Neuron (in vitro differentiated cells): ENCODE data around the gene NUMB.
"Not testable (repeated sequence)": the region's sequence is repeated elsewhere in the genome, so short reads cannot be mapped to it uniquely, and the experiment has no call there.

Source experiments
- H2AFZ ChIP-seq: one replicate; pipeline ENCODE4 v1.6.1; 2013; ENCODE audit warnings: low read depth, mild to moderate bottlenecking, inconsistent platforms, low read length, moderate library complexity
- H3K27me3 ChIP-seq: one replicate; pipeline ENCODE4 v1.6.1; 2013; ENCODE audit warnings: low read length; ENCODE audit not compliant: insufficient read depth
- H3K36me3 ChIP-seq: one replicate; pipeline ENCODE4 v1.6.1; 2013; ENCODE audit warnings: low read length; ENCODE audit not compliant: insufficient read depth
- H3K4me1 ChIP-seq: one replicate; pipeline ENCODE4 v1.6.1; 2013; ENCODE audit warnings: low read length; ENCODE audit not compliant: insufficient read depth
- H3K4me3 ChIP-seq: 2 replicates; pipeline ENCODE4 v1.5.1; 2013; ENCODE audit warnings: mild to moderate bottlenecking, low read length, moderate library complexity
- H3K9me3 ChIP-seq: one replicate; pipeline ENCODE4 v1.6.1; 2013; ENCODE audit warnings: low read length

Gene NUMB

GRCh38 chr14:73309207-73309606 is 149.1 kb downstream of the NUMB start:
- not testable (repeated sequence) for H3K4me1 ChIP-seq

GRCh38 chr14:73307261-73307660 is 151.1 kb downstream of the NUMB start:
- H3K36me3 ChIP-seq = no peaks in the 10 kb centered on the region
- no peaks in the 10 kb centered on the region for H3K9me3 ChIP-seq
- no peaks in the 10 kb centered on the region for H3K27me3 ChIP-seq
- no peak overlapping the region for H2AFZ ChIP-seq
- no peak overlapping the region for H3K4me3 ChIP-seq
- H3K4me1 ChIP-seq = peaks cover 6% of the 10 kb centered on the region

More at GRCh38 chr14:73309207-73309606, 149.1 kb downstream of the NUMB start:
- H3K4me3 ChIP-seq, H3K36me3 ChIP-seq, H2AFZ ChIP-seq, H3K27me3 ChIP-seq, H3K9me3 ChIP-seq: not testable (repeated sequence)

- no peaks in the 10 kb centered on the region for H3K36me3 ChIP-seq
These were observed 152.8 kb downstream of the NUMB start for GRCh38 chr14:73305499-73305898.

DNA sequence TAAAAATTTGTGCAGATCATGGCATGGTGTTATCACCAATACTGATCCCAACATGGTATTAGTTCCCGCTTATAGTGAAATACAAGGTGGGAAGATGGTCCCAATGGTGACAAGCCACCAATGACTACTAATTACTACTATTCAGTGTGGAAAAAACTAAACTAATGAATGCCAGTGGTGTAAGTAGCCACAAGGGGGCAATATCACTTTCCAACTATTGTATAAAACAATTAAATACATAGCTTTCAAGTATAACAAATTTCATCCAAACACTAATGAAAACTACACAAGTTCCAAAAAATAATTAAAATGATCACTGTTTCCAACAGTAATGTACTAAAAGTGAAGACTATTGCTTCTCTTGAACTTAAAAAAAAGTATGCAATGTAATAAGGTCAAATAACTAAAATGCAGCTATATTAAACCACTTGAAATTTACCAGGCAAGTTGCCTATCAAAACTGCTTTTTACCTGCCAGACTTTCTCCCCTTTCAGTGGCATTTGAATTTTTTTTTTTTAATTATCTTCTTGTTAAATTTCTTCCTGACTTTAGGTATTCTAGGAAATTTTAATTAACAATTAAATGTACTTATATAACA is 163.0 kb downstream of the NUMB start:
- Histone ChIP-seq H3K27me3 (no peaks in the 10 kb centered on the region), H3K9me3 (no peaks in the 10 kb centered on the region), H3K4me1 (no peaks in the 10 kb centered on the region)

More at GRCh38 chr14:73305499-73305898, 152.8 kb downstream of the NUMB start:
- Histone ChIP-seq H2AFZ (no peak overlapping the region), H3K4me3 (no peak overlapping the region), H3K9me3 (no peaks in the 10 kb centered on the region), H3K4me1 (peaks cover 6% of the 10 kb centered on the region), H3K27me3 (no peaks in the 10 kb centered on the region)

GRCh38 chr14:73293782-73294781 is 164.3 kb downstream of the NUMB start:
- H3K36me3 ChIP-seq = no peaks in the 10 kb centered on the region
- no peaks in the 10 kb centered on the region for H3K27me3 ChIP-seq
- H3K4me1 ChIP-seq = no peaks in the 10 kb centered on the region
- no peak overlapping the region for H2AFZ ChIP-seq
- H3K4me3 ChIP-seq = no peak overlapping the region
- no peaks in the 10 kb centered on the region for H3K9me3 ChIP-seq

More for the DNA sequence above, 163.0 kb downstream of the NUMB start:
- Histone ChIP-seq H3K4me3 (no peak overlapping the region), H3K36me3 (no peaks in the 10 kb centered on the region), H2AFZ (no peak overlapping the region)

- no peak overlapping the region for H3K4me3 ChIP-seq
- H3K27me3 ChIP-seq = no peaks in the 10 kb centered on the region
- no peak overlapping the region for H2AFZ ChIP-seq
- H3K4me1 ChIP-seq = no peaks in the 10 kb centered on the region
- H3K36me3 ChIP-seq = peaks cover 2% of the 10 kb centered on the region
- H3K9me3 ChIP-seq = no peaks in the 10 kb centered on the region
These were observed 168.1 kb downstream of the NUMB start for GRCh38 chr14:73290279-73290678.

DNA sequence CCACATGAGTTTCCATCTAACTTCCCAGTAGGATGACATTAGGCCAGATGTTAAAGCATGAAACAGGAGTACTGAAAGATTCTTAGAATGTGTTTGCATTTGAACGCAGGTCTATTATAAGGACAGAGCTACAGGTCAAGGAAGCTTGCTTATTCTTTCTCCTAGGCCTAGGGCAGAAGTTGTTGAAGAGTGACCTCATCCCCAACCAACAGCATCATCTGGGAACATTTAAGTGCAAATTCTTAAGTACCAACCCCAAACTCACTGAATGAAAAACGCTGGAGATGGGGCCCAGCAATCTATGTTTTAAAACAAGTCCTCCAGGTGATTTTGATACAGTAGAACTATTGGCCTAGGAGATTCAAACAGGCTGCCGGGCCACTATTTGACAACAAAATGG is 168.6 kb downstream of the NUMB start:
- H3K36me3 ChIP-seq = peaks cover 2% of the 10 kb centered on the region
- no peaks in the 10 kb centered on the region for H3K27me3 ChIP-seq
- no peaks in the 10 kb centered on the region for H3K9me3 ChIP-seq
- H2AFZ ChIP-seq = no peak overlapping the region
- H3K4me3 ChIP-seq = no peak overlapping the region
- no peaks in the 10 kb centered on the region for H3K4me1 ChIP-seq

DNA sequence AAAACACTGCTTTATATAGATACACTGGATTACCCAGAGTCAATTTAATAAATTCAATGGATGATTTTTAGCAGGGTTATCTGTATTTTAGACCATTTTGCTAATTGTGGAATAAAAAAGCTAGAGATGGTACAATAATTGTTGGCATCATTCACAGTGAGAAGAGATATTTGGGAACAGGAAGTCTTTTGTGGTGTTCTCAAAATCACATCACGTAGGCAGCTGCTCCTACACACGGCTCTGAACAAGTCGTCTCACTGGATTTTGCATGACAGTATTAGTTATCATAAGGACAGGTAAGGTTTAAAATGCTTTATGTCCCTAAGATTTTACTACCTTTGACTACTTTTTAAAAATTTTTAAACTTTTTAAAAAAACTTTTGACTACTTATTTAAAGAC is 169.0 kb downstream of the NUMB start:
- Histone ChIP-seq H2AFZ (no peak overlapping the region), H3K4me3 (no peak overlapping the region), H3K4me1 (no peaks in the 10 kb centered on the region), H3K27me3 (no peaks in the 10 kb centered on the region), H3K9me3 (no peaks in the 10 kb centered on the region), H3K36me3 (peaks cover 2% of the 10 kb centered on the region)

- H2AFZ ChIP-seq = no peak overlapping the region
These were observed 171.3 kb downstream of the NUMB start for GRCh38 chr14:73287071-73287470.

DNA sequence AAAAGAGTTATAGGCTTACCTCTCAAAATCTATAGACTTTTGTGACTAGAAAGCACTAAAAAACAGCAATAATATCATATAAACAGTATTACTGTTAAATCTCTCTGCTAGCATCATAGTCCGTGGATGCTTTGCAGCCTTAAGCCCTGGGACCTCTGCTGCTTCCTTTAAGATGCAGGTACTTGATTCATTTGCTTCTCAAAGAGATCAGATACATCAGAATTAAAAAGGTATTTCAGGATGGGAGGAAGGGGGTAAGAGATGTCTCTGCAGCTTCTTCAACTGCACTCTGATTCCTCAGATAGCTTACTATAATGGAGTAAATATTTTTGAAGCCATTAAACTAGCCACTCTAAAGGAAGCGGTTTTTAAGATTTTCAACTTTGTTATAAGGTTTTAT is 171.7 kb downstream of the NUMB start:
- H3K4me1 ChIP-seq = no peaks in the 10 kb centered on the region
- H3K9me3 ChIP-seq = no peaks in the 10 kb centered on the region
- no peaks in the 10 kb centered on the region for H3K27me3 ChIP-seq
- H3K4me3 ChIP-seq = no peak overlapping the region
- no peak overlapping the region for H2AFZ ChIP-seq
- H3K36me3 ChIP-seq = peaks cover 24% of the 10 kb centered on the region

More at GRCh38 chr14:73287071-73287470, 171.3 kb downstream of the NUMB start:
- Histone ChIP-seq H3K36me3 (peaks cover 19% of the 10 kb centered on the region), H3K27me3 (no peaks in the 10 kb centered on the region), H3K4me3 (no peak overlapping the region), H3K4me1 (no peaks in the 10 kb centered on the region), H3K9me3 (no peaks in the 10 kb centered on the region)

DNA sequence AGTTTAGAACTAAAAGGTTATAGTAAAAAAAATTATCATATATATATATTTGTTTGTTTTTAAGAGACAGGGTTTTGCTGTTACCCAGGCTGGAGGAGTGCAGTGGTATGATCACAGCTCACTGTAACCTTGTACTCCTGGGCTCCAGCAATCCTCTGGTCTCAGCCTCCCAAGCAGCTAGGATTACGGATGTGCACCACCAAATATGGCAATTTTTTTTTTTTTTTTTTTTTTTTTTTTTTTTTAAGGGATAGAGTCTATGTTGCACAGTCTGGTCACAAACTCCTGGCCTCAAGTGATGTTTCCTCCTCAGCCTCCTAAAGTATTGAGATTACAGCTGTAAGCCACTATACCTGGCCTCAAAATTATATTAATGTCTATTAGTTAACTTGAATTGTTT is 172.4 kb downstream of the NUMB start:
- H3K27me3 ChIP-seq = no peaks in the 10 kb centered on the region
- H3K36me3 ChIP-seq = peaks cover 25% of the 10 kb centered on the region
- no peak overlapping the region for H2AFZ ChIP-seq
- no peaks in the 10 kb centered on the region for H3K4me1 ChIP-seq
- H3K9me3 ChIP-seq = no peaks in the 10 kb centered on the region
- H3K4me3 ChIP-seq = no peak overlapping the region

- Histone ChIP-seq H3K27me3 (no peaks in the 10 kb centered on the region), H3K4me3 (no peak overlapping the region), H3K4me1 (no peaks in the 10 kb centered on the region), H3K36me3 (peaks cover 30% of the 10 kb centered on the region), H2AFZ (no peak overlapping the region), H3K9me3 (no peaks in the 10 kb centered on the region)
These were observed 174.6 kb downstream of the NUMB start for GRCh38 chr14:73283608-73284379.

DNA sequence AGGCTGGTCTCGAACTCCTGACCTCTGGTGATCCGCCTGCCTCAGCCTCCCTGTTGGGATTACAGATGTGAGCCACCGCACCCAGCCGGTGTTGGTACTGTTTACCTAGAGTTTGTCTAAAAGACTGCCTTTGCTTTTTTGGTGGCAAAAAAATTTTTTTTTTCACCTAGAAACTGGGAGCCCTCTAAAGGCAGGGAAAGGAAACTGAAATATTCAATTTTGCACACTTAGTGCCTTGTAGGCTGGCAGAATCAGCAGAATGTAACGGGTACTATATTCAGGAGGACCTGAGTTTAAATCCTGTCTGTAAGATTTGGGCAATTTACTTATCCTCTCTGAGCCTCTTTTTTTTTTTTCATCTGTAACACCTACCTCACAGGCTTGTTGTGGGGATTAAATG is 177.4 kb downstream of the NUMB start:
- Histone ChIP-seq H3K36me3 (peaks cover 43% of the 10 kb centered on the region), H3K9me3 (no peaks in the 10 kb centered on the region), H3K4me3 (no peak overlapping the region), H2AFZ (no peak overlapping the region), H3K27me3 (no peaks in the 10 kb centered on the region), H3K4me1 (no peaks in the 10 kb centered on the region)
